Mucosa of descending colon (tissue), 3 donors: Measurements from ENCODE around the gene SLC12A5. TPM values are rescaled to one million over a fixed set of nuclear protein-coding genes. Genes with fewer than 3 reads are reported as not detected.
"Not testable (repeated sequence)": the region's sequence is repeated elsewhere in the genome, so short reads cannot be mapped to it uniquely, and the experiment has no call there.

Source experiments
- ATAC-seq: fragments of 200-7000 bp; cut with Tn5 transposase; one replicate; pipeline ENCODE4 v1.9.1; 2020; ENCODE audit warnings: mild to moderate bottlenecking, moderate library complexity
- DNase-seq, 3 donors: peaks; one replicate each; pipeline ENCODE4 v3.0.0-alpha.2; 2020
- H3K36me3 ChIP-seq: fragments of 200-600 bp; one replicate; pipeline ENCODE4 v1.8.0; 2021; ENCODE audit warnings: low read depth, mild to moderate bottlenecking
- H3K4me1 ChIP-seq: fragments of 200-600 bp; one replicate; pipeline ENCODE4 v1.8.0; 2021; ENCODE audit warnings: low read depth, mild to moderate bottlenecking
- H3K4me3 ChIP-seq: fragments of 200-600 bp; one replicate; pipeline ENCODE4 v1.8.0; 2021; ENCODE audit warnings: mild to moderate bottlenecking
- H3K9me3 ChIP-seq: fragments of 200-600 bp; one replicate; pipeline ENCODE4 v1.8.0; 2021; ENCODE audit warnings: mild to moderate bottlenecking
- intact Hi-C, 2 donors: fragments of 100-400 bp; cut with DNase I in 1 of 2; cut with micrococcal nuclease in 1 of 2; formaldehyde crosslinking; loops; one replicate each; pipeline versions ENCODE4 v1.11.0 to v1.11.1; 2022; cut with DNase I, micrococcal nuclease
- total RNA-seq, 3 donors: library from RNA; stranded (reverse); fragmentation: NEBNext Ultra II Directional in 2 of 3; extraction: Animal tissue kit (Norgen Biotek cat#: 25700) in 2 of 3; gene quantifications; one replicate each; pipeline versions ENCODE4 v1.2.1 to v1.2.4, GENCODE V29; 2021 to 2023
- TF ChIP-seq, protein P1 (sequence below): fragments of 200-600 bp; IDR thresholded peaks from one replicate; pipeline ENCODE4 v1.8.0; 2022; ENCODE audit warnings: antibody characterized with exemption, mild to moderate bottlenecking
- donor health status: DM: no; HTN: no; CAD: no; lungs with moderate emphysema.
- donor health status: DM: no; HTN: no; CAD: no.
- donor health status: DM: no; HTN: yes; CAD: no.

Gene SLC12A5
- total RNA-seq, 3 donors from 2014 or later: 2.5 TPM; not detected in 2

DNA sequence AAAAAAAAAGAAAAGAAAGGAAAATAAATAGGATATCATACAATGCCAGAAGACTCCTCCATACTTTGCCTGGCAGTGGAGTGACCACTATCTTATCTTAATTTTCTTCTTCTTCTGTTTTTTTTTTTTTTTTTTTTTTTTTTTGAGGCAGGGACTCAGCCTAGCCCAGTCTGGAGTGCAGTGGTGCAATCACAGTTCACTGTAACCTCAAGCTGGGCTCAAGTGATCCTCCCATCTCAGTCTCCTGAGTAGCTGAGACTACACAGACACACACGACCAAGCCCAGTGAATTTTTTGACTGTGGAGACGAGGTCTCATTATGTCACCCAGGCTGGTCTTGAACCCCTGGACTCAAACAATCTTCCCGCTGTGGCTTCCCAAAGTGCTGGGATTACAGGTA is 37.4 kb upstream of the SLC12A5 start:
- intact Hi-C loops: no loop called here

DNA sequence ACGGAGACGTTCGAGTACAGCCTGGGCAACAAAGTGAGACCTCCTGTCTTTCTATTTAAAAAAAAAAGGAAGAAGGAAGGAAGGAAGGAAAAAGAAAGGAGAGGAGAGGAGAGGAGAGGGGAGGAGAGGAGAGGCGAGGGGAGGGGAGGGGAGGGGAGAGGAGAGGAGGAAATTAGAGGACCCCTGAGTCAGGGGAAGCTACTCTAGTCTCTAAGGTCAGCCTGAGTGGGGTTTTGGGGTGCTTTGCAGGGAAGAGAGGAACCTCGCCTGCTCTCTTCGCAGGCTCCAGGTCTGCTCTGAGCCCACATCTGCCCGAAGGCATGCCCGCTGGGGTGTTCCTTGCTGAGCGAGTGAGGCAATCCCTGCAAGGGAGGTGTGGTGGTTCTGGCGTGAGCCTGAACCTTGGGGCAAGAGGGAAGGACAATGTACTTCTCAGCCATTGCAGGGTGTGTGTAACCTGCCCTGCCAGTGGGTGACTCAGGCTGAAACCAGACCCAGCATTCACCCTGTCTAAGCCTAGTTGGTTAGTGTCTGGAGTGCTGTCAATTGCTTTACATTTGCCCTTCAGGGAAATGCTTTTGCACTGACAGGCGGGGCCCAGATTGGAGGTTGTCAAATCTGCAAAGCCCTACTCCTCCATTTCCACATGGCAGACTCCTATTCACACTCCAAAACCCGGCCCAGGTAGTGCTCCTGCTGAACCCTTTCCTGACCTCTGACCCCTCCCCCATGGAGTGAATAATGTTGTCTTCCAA is 35.6 kb upstream of the SLC12A5 start:
- intact Hi-C loops: no loop called here
- Histone ChIP-seq H3K9me3 (no peaks in the 10 kb centered on the region), H3K4me1 (no peaks in the 10 kb centered on the region), H3K36me3 (no peaks in the 10 kb centered on the region), H3K4me3 (no peak overlapping the region)
- TF ChIP-seq, protein P1, sequence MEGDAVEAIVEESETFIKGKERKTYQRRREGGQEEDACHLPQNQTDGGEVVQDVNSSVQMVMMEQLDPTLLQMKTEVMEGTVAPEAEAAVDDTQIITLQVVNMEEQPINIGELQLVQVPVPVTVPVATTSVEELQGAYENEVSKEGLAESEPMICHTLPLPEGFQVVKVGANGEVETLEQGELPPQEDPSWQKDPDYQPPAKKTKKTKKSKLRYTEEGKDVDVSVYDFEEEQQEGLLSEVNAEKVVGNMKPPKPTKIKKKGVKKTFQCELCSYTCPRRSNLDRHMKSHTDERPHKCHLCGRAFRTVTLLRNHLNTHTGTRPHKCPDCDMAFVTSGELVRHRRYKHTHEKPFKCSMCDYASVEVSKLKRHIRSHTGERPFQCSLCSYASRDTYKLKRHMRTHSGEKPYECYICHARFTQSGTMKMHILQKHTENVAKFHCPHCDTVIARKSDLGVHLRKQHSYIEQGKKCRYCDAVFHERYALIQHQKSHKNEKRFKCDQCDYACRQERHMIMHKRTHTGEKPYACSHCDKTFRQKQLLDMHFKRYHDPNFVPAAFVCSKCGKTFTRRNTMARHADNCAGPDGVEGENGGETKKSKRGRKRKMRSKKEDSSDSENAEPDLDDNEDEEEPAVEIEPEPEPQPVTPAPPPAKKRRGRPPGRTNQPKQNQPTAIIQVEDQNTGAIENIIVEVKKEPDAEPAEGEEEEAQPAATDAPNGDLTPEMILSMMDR: no peak
- DNase-seq: no peak
- peak; percentile 97 for ATAC-seq

More for the DNA sequence above, 37.4 kb upstream of the SLC12A5 start:
- Histone ChIP-seq H3K9me3 (no peaks in the 10 kb centered on the region), H3K36me3 (no peaks in the 10 kb centered on the region), H3K4me1 (no peaks in the 10 kb centered on the region), H3K4me3 (no peak overlapping the region)
- ATAC-seq (no peak), DNase-seq (no peak)
- TF ChIP-seq, protein P1: no peak

DNA sequence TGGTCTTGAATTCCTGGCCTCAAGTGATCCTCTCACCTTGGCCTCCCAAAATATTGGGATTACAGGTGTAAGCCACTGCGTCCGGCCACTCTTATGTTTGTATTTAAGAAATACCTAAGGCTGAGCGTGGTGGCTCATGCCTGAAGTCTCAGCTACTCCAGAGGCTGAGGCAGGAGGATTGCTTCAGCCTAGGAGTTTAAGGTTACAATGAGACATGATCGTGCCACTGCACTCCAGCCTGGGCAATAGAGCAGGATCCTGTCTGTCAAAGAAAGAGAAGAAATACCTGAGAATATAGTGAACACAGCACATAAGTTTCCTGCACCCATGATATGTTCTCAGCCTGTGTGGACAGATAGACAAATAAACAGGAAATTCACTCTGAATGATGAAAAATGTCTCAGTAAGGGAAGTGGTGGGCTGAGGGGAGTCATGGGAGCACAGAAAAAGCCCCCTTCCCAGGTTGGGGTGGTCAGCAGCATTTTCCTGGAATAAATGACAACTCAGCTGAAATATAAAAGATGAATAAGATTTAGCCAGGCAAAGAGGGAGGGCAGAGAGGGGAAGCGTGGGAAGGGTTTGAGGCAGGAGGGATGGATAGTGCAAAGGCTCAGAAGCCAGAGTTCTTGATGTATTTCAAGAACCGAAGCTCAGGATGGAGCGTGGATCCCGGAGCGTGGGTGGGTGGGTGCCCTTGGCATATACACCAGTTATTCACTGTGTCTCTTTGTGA is 34.1 kb upstream of the SLC12A5 start:
- Histone ChIP-seq H3K36me3 (no peaks in the 10 kb centered on the region), H3K4me3 (no peak overlapping the region), H3K4me1 (no peaks in the 10 kb centered on the region), H3K9me3 (no peaks in the 10 kb centered on the region)
- intact Hi-C loops: no loop called here
- TF ChIP-seq, protein P1: no peak
- no peak for DNase-seq
- ATAC-seq: no peak

DNA sequence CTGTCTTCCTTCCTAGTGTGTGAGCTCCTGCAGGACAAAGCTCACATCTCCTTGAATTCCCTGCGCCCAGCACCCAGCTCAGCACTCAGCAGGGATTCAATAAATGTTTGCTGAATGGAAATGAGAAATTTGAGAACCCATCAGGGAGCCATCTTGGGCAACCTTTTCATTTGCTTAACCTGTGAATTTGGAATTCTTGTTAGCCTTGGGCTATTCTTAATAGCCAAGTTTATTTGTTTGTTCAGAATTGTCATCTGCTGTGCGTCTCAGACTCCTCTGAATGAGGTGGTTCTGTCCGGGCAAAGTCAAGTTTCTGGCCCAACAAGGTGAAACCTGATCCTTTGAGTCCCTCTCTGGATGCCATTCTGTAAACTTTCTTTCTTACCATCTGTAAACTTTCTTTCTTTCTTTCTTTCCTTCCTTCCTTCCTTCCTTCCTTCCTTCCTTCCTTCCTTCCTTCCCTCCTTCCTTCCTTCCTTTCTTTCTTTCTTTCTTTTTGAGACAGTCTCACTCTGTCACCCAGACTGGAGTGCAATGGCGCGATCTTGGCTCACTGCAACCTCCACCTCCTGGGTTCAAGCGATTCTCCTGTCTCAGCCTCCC is 33.4 kb upstream of the SLC12A5 start:
- H3K36me3 ChIP-seq, DNase-seq, ATAC-seq, intact Hi-C loops, H3K9me3 ChIP-seq, H3K4me1 ChIP-seq, H3K4me3 ChIP-seq: not testable (repeated sequence)

DNA sequence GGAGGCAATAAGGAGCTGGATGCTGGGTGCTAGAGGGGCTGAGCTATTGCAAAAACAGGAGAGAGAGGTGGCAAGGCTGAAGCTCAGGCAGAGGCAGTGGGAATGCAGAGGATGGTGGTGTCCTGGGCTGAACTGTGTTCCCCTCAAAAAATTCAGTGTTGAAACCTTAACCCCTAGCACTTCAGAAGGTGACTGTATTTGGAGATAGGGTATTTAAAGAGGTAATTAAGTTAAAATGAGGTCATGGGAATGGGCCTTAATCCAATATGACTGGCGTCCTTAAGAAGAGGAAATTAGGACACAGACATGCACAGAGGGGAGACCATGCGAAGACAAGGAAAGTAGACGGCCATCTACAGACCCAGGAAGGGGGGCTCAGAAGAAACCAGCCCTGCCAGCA is 31.8 kb upstream of the SLC12A5 start:
- TF ChIP-seq, protein P1: no peak
- DNase-seq: no peak
- intact Hi-C loops: no loop called here

DNA sequence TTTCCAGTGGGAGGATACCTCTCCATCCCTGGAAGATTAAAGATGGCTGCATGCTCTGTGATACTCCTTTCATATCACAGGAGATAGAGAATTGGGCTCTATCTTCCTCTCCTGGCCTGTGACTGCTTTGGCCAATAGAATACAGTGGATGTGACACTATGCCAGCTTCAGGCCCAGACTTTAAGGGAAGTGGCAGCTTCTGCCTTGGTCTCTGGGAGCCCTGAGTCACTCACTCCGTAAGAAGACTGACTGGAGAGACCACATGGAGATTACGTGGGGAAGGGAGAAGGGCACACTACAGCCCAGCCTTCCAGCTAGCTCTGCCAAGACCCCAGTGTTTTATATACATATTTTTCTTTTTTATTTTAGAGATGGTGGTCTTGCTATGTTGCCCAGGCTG is 30.7 kb upstream of the SLC12A5 start:
- no peaks in the 10 kb centered on the region for H3K36me3 ChIP-seq
- no peak overlapping the region for H3K4me3 ChIP-seq
- DNase-seq (no peak), ATAC-seq (peak; percentile 28)
- H3K9me3 ChIP-seq: no peaks in the 10 kb centered on the region
- no peaks in the 10 kb centered on the region for H3K4me1 ChIP-seq
- intact Hi-C loops: no loop called here
- TF ChIP-seq, protein P1: no peak

More for the DNA sequence above, 31.8 kb upstream of the SLC12A5 start:
- no peak overlapping the region for H3K4me3 ChIP-seq
- H3K9me3 ChIP-seq: no peaks in the 10 kb centered on the region
- H3K36me3 ChIP-seq: no peaks in the 10 kb centered on the region
- H3K4me1 ChIP-seq: no peaks in the 10 kb centered on the region
- ATAC-seq: no peak
